PC-9 (cell line): ENCODE results near the gene CCNB1IP1.

Experiments
- CTCF ChIP-seq: fragments of 200-600 bp; sonication (generic); conservative IDR thresholded peaks from 2 replicates; pipeline ENCODE4 v1.6.1; 2017; ENCODE audit warnings: mixed run types, antibody characterized with exemption, mild to moderate bottlenecking, moderate library complexity
- EZH2 ChIP-seq: fragments of 200-600 bp; sonication (generic); IDR thresholded peaks from 2 replicates; pipeline ENCODE4 v1.8.0; 2017; ENCODE audit warnings: antibody characterized with exemption, low read depth

DNA sequence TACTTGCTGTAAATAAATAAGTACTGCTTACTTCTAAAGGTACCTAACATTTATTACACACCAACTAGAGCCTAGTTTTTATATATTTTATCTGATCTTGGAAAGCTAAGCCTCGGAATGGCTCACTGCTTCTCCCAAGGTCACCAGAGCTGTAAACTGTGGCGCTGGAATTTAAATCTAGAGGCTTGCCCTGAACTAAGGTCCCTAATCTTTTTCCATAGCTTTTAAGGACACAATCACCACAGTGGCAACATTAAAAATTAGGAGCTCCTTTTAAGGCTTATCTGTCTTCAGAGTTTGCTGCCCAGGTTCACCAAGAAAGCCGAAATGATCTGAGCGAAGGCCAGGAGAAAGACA is 670 bp downstream of the CCNB1IP1 start:
- TF ChIP-seq EZH2, result no peak
- TF ChIP-seq CTCF, result no peak
